ENCODE data around the gene SETBP1.

The SETBP1 gene

DNA sequence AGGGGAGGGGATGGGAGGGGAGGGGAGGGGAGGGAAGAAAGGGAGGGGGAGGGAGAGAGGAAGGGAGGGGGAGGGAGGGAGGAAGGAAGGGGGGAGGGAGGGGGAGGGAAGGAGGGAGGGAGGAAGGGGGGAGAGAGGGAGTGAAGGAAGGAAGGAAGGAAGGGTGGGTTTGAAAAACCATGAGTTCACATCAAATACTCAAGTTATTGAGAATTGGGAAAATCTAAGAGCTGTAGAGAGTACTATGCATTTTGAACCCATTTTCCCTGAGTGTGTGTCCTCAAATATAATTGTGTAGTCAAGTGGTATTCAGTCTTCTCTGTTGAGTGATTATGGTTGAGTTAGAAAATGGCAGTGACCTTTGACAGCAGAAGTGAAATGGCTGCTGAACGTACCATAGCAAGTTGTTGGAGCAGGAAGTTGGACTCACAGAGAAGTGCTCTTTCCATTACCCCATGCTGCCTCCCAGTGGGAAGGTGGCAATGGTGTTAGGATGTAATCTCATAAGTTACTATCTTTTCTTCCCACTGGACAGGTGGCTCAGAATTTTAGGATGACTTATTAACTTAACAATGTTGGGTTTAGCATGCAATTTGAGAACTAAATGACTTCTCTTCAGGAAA, 214.6 kb downstream of the SETBP1 start:
- no peak overlapping the region for H3K9ac ChIP-seq (ENCODE audit: low read length)
- no peaks in the 10 kb centered on the region for H3K36me3 ChIP-seq (ENCODE audit: control insufficient read depth, insufficient read depth, low read length)
- no peak overlapping the region for H3K27ac ChIP-seq (ENCODE audit: low read depth, low read length)
- H3K4me3 ChIP-seq (ENCODE audit: low read depth, low read length) = no peak overlapping the region
- H3K4me1 ChIP-seq (ENCODE audit: control insufficient read depth, insufficient read depth, low read length) = no peaks in the 10 kb centered on the region
- peaks cover 18% of the 10 kb centered on the region for H3K9me3 ChIP-seq (ENCODE audit: control insufficient read depth, insufficient read depth, low read depth, low read length)
- H3K27me3 ChIP-seq (ENCODE audit: control insufficient read depth, insufficient read depth, low read length) = no peaks in the 10 kb centered on the region

DNA sequence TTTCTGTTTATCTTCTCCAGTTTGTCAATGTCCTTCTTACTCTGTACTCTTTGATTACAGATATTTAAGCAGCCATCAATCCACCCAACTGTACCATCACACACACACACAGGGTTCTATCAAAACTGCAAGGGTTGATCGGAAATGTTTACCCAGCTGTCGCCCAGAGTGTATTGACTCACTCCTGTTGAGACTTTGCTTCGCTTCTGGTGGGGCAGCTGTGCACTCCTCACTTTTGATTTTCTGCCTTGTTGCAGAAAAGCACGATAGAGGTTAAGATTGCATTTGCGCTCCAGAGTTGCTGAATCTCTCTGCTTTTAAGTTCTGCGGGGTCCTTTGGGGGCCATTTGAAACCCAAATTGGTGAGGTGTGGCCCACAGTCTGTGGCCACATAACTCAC, 216.2 kb downstream of the SETBP1 start:
- Histone ChIP-seq H3K9ac (ENCODE audit: low read length) (no peak overlapping the region), H3K4me1 (ENCODE audit: control insufficient read depth, insufficient read depth, low read length) (no peaks in the 10 kb centered on the region), H3K4me3 (ENCODE audit: low read depth, low read length) (no peak overlapping the region), H3K27me3 (ENCODE audit: control insufficient read depth, insufficient read depth, low read length) (no peaks in the 10 kb centered on the region), H3K36me3 (ENCODE audit: control insufficient read depth, insufficient read depth, low read length) (no peaks in the 10 kb centered on the region), H3K27ac (ENCODE audit: low read depth, low read length) (no peak overlapping the region), H3K9me3 (ENCODE audit: control insufficient read depth, insufficient read depth, low read depth, low read length) (0 out of 2 replicates have a peak, but pooled peaks cover 5% of the 10 kb centered on the region)

DNA sequence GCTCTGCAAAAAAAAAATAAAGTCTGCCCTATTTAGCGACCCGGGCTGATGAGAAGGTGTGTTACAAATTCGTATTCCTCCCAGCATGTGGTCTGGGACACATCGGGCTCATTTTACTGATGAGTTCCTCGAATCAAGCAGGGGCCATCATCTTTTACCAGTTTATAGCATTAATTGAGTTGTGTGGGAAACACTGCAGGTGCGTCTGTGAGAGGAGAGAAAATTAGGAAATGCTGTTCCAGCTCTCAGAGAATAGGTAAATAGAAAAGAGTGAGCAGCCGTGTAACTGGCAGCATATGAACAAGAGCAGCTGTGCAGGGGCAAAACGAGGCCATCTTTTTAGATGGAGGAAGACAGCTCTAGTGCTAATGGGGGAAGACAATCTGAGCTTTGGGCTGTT, 216.7 kb downstream of the SETBP1 start:
- H3K27me3 ChIP-seq (ENCODE audit: control insufficient read depth, insufficient read depth, low read length) = no peaks in the 10 kb centered on the region
- no peaks in the 10 kb centered on the region for H3K36me3 ChIP-seq (ENCODE audit: control insufficient read depth, insufficient read depth, low read length)
- no peaks in the 10 kb centered on the region for H3K4me1 ChIP-seq (ENCODE audit: control insufficient read depth, insufficient read depth, low read length)
- H3K4me3 ChIP-seq (ENCODE audit: low read depth, low read length) = no peak overlapping the region
- H3K9me3 ChIP-seq (ENCODE audit: control insufficient read depth, insufficient read depth, low read depth, low read length) = 0 out of 2 replicates have a peak, but pooled peaks cover under 1% of the 10 kb centered on the region
- no peak overlapping the region for H3K9ac ChIP-seq (ENCODE audit: low read length)
- H3K27ac ChIP-seq (ENCODE audit: low read depth, low read length) = no peak overlapping the region

DNA sequence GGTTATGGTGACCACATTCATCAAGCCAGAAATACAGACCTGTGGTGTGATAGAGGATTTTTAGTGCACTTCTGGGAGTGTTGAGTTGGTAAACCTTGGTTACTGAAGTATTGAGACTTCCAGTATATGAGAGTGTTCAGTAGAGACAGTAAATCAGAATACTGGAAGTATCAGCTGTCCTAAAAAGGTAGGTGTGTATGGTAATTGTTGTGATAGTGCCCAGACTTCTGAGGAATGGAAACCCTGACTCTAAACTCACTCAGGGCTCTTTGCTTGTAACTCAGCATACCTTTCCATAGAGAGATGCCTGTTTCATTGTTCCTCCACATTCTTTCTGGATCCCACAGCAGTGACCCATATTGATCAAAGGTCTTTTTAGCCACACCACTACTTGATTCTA, 217.1 kb downstream of the SETBP1 start:
- no peaks in the 10 kb centered on the region for H3K27me3 ChIP-seq (ENCODE audit: control insufficient read depth, insufficient read depth, low read length)
- no peak overlapping the region for H3K9ac ChIP-seq (ENCODE audit: low read length)
- no peak overlapping the region for H3K4me3 ChIP-seq (ENCODE audit: low read depth, low read length)
- H3K9me3 ChIP-seq (ENCODE audit: control insufficient read depth, insufficient read depth, low read depth, low read length) = no peaks in the 10 kb centered on the region
- no peaks in the 10 kb centered on the region for H3K4me1 ChIP-seq (ENCODE audit: control insufficient read depth, insufficient read depth, low read length)
- H3K27ac ChIP-seq (ENCODE audit: low read depth, low read length) = no peak overlapping the region
- no peaks in the 10 kb centered on the region for H3K36me3 ChIP-seq (ENCODE audit: control insufficient read depth, insufficient read depth, low read length)

DNA sequence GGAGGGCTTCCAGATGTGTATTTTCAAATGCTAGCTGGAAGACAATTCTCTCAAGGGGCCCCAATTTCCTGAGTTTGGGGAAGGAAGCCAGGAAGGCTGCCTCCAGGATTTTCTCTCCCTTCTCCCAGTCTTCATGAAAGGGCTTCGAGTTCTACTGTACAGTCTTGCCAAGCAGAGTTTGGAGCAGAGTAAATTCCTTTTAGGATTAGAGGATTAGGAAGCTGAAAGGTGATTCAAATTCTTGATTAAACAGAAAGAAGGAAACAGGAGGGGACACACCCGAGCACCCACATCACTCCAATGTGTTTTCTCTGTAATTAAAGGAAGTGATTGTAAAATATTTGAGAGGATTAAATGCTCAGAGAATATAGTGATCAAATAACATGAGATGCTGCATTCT, 217.8 kb downstream of the SETBP1 start:
- H3K27me3 ChIP-seq (ENCODE audit: control insufficient read depth, insufficient read depth, low read length) = no peaks in the 10 kb centered on the region
- no peak overlapping the region for H3K4me3 ChIP-seq (ENCODE audit: low read depth, low read length)
- H3K9ac ChIP-seq (ENCODE audit: low read length) = no peak overlapping the region
- H3K27ac ChIP-seq (ENCODE audit: low read depth, low read length) = no peak overlapping the region
- no peaks in the 10 kb centered on the region for H3K36me3 ChIP-seq (ENCODE audit: control insufficient read depth, insufficient read depth, low read length)
- H3K4me1 ChIP-seq (ENCODE audit: control insufficient read depth, insufficient read depth, low read length) = no peaks in the 10 kb centered on the region
- H3K9me3 ChIP-seq (ENCODE audit: control insufficient read depth, insufficient read depth, low read depth, low read length) = no peaks in the 10 kb centered on the region

DNA sequence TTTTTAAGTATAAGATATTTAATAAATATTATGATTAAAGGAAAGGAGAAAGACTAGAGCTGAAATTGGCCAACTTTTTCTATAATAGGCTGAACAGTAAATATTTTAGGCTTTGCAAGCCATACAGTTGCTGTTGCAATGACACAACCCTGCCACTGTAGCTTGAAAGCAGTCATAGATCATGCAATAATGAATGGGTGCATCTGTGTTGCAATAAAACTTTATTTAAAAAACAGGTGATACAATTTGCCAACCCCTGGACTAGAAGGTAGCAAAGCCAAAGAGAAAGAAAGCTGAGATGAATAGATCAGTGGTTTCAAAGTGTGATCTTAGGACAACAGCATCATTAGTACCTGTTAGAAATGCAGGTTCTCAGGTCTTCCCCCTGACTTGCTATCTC, 219.1 kb downstream of the SETBP1 start:
- Histone ChIP-seq H3K4me1 (ENCODE audit: control insufficient read depth, insufficient read depth, low read length) (no peaks in the 10 kb centered on the region), H3K9me3 (ENCODE audit: control insufficient read depth, insufficient read depth, low read depth, low read length) (no peaks in the 10 kb centered on the region), H3K36me3 (ENCODE audit: control insufficient read depth, insufficient read depth, low read length) (no peaks in the 10 kb centered on the region), H3K4me3 (ENCODE audit: low read depth, low read length) (no peak overlapping the region), H3K27ac (ENCODE audit: low read depth, low read length) (no peak overlapping the region), H3K9ac (ENCODE audit: low read length) (no peak overlapping the region), H3K27me3 (ENCODE audit: control insufficient read depth, insufficient read depth, low read length) (no peaks in the 10 kb centered on the region)

DNA sequence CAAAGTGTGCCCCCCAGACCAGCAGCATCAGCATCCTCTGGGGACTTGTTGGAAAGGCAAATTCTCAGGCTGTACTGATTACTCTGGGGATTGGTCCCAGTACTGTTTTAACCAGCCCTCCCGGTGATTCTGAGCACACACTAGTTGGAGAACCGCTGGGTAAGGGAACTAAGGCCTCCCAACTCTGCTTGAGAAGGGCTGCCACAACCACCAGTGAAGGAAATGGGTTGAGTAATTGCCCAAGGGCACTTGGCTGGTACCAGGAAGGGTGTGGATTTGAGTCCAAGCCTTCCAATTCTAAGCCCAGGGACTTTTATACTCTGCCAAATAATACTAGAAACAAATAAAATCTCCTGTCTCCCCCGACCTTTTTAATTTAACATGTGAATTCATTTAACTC, 219.9 kb downstream of the SETBP1 start:
- no peaks in the 10 kb centered on the region for H3K9me3 ChIP-seq (ENCODE audit: control insufficient read depth, insufficient read depth, low read depth, low read length)
- no peaks in the 10 kb centered on the region for H3K27me3 ChIP-seq (ENCODE audit: control insufficient read depth, insufficient read depth, low read length)
- H3K4me1 ChIP-seq (ENCODE audit: control insufficient read depth, insufficient read depth, low read length) = no peaks in the 10 kb centered on the region
- H3K36me3 ChIP-seq (ENCODE audit: control insufficient read depth, insufficient read depth, low read length) = no peaks in the 10 kb centered on the region
- no peak overlapping the region for H3K27ac ChIP-seq (ENCODE audit: low read depth, low read length)
- H3K4me3 ChIP-seq (ENCODE audit: low read depth, low read length) = no peak overlapping the region
- H3K9ac ChIP-seq (ENCODE audit: low read length) = no peak overlapping the region

DNA sequence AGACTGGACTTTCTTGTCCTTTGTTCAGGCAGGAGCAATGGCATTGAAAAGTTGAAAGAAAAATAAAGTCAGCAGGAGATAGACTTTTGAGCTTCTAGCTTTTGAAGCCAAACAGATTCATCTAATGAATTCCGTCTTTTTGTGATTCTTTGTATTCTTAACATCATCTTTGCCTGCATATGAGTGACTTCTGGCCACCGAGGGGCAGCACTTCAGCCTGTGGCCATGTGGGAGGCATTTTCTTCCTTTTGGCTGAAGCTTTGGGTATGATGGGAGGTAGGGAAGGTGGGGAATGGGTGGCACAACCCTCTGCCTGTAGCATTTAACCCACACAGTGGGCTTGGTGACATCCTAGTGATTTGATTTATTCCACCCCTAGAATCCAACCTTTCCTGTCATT, 220.6 kb downstream of the SETBP1 start:
- Histone ChIP-seq H3K27ac (ENCODE audit: low read depth, low read length) (no peak overlapping the region), H3K9ac (ENCODE audit: low read length) (no peak overlapping the region), H3K9me3 (ENCODE audit: control insufficient read depth, insufficient read depth, low read depth, low read length) (no peaks in the 10 kb centered on the region), H3K36me3 (ENCODE audit: control insufficient read depth, insufficient read depth, low read length) (no peaks in the 10 kb centered on the region), H3K27me3 (ENCODE audit: control insufficient read depth, insufficient read depth, low read length) (no peaks in the 10 kb centered on the region), H3K4me1 (ENCODE audit: control insufficient read depth, insufficient read depth, low read length) (no peaks in the 10 kb centered on the region), H3K4me3 (ENCODE audit: low read depth, low read length) (no peak overlapping the region)

DNA sequence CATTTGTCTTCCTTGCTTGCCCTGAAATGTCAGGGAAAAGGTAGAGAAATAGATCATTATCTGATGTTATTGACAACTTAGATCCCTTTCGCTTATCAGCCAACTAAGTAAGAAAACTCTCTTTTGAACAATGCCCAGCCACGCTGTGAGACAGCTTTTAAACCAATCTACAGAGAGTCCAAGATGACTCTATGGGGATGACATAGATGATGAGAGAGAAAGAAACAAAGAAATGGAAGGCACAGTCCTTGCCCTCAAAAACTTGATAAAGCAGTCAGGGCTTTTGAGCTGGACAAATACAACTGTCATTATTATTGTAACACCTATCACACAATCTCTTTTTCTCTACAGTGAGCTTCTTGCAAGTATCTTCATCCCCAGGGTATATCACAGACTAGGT, 222.6 kb downstream of the SETBP1 start:
- Histone ChIP-seq H3K36me3 (ENCODE audit: control insufficient read depth, insufficient read depth, low read length) (no peaks in the 10 kb centered on the region), H3K9me3 (ENCODE audit: control insufficient read depth, insufficient read depth, low read depth, low read length) (no peaks in the 10 kb centered on the region), H3K9ac (ENCODE audit: low read length) (no peak overlapping the region), H3K4me1 (ENCODE audit: control insufficient read depth, insufficient read depth, low read length) (no peaks in the 10 kb centered on the region), H3K27ac (ENCODE audit: low read depth, low read length) (no peak overlapping the region), H3K27me3 (ENCODE audit: control insufficient read depth, insufficient read depth, low read length) (no peaks in the 10 kb centered on the region), H3K4me3 (ENCODE audit: low read depth, low read length) (no peak overlapping the region)

DNA sequence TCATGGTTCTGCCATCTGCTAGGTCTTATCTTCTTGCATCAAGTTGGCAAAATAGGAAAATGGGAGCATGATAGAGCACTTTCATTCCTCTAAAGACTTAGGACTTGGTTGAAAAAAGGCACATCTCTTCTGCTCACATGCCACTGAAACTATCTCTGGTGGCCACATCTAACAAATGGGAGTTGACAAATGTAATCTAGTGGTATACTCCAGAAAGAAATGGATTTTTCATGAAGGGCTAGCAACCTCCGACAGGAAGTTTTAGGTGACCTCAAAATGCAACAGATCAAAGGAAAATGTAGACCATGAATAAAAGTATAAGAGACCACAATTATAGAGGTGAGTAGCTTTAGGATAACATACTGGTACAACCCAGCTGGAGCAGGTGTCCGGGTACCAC, 224.1 kb downstream of the SETBP1 start:
- H3K9ac ChIP-seq (ENCODE audit: low read length) = no peak overlapping the region
- no peaks in the 10 kb centered on the region for H3K27me3 ChIP-seq (ENCODE audit: control insufficient read depth, insufficient read depth, low read length)
- H3K36me3 ChIP-seq (ENCODE audit: control insufficient read depth, insufficient read depth, low read length) = no peaks in the 10 kb centered on the region
- H3K4me1 ChIP-seq (ENCODE audit: control insufficient read depth, insufficient read depth, low read length) = no peaks in the 10 kb centered on the region
- no peak overlapping the region for H3K4me3 ChIP-seq (ENCODE audit: low read depth, low read length)
- H3K27ac ChIP-seq (ENCODE audit: low read depth, low read length) = no peak overlapping the region
- H3K9me3 ChIP-seq (ENCODE audit: control insufficient read depth, insufficient read depth, low read depth, low read length) = no peaks in the 10 kb centered on the region

DNA sequence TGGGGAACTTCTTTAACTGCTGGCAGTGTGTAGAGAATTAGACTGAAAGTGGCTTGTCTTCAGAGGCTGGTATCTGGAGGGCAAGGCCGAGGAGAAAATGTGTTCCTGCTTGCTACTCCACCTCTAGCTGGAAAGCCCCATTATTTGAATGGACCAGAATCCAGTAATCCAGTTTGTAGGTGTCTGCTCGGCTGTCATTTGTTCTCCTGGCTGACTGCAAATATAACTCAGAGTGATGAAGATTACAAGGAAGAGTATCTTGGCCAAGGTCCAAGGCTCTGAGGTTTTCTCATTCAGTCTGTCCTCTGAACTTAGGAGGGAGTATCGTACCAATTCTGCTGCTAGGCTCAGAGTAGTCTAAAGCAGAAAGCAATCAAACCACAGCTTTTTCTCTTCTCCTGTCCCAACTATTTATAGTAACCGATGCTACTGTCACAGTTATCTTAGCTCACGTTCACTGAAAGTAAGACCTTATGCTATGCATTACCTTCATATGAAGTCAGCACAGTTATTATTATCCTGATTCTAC, 228.6 kb downstream of the SETBP1 start:
- Histone ChIP-seq H3K27ac (ENCODE audit: low read depth, low read length) (no peak overlapping the region), H3K4me3 (ENCODE audit: low read depth, low read length) (no peak overlapping the region), H3K9ac (ENCODE audit: low read length) (no peak overlapping the region), H3K4me1 (ENCODE audit: control insufficient read depth, insufficient read depth, low read length) (no peaks in the 10 kb centered on the region), H3K9me3 (ENCODE audit: control insufficient read depth, insufficient read depth, low read depth, low read length) (no peaks in the 10 kb centered on the region), H3K36me3 (ENCODE audit: control insufficient read depth, insufficient read depth, low read length) (no peaks in the 10 kb centered on the region), H3K27me3 (ENCODE audit: control insufficient read depth, insufficient read depth, low read length) (no peaks in the 10 kb centered on the region)

All from HUES6 (cell line).